PFSK-1 (cell line): ENCODE results near the gene ETFA.

Experiments
- FOXP2 ChIP-seq: optimal IDR thresholded peaks from 2 replicates; pipeline ENCODE3; 2011; ENCODE audit warnings: borderline replicate concordance, control low read depth, inconsistent platforms; ENCODE audit not compliant: insufficient read depth; ENCODE audit errors: extremely low read length, extremely low read depth
- POLR2AphosphoS5 ChIP-seq: IDR thresholded peaks from 2 replicates; pipeline ENCODE4 v1.6.1; 2012; ENCODE audit warnings: low read depth, mild to moderate bottlenecking, control low read depth, low read length, moderate library complexity
- REST ChIP-seq, 2 experiments: IDR thresholded peaks; 2 replicates each; pipeline versions ENCODE4 v1.6.1 to v1.8.0; 2011 to 2012; ENCODE audit warnings: low read depth in 2 of 2, low read length in 2 of 2, control low read depth in 1 of 2, inconsistent platforms in 1 of 2, mild to moderate bottlenecking in 1 of 2, moderate library complexity in 1 of 2; ENCODE audit not compliant: insufficient read depth in 1 of 2
- SIN3A ChIP-seq: IDR thresholded peaks from 2 replicates; pipeline ENCODE4 v1.6.1; 2012; ENCODE audit warnings: mild to moderate bottlenecking, low read length, moderate library complexity, borderline replicate concordance; ENCODE audit not compliant: insufficient read depth
- TAF1 ChIP-seq: IDR thresholded peaks from 2 replicates; pipeline ENCODE4 v1.6.1; 2012; ENCODE audit warnings: low read length, control low read depth, borderline replicate concordance; ENCODE audit not compliant: insufficient read depth

The ETFA gene

GRCh38 chr15:76195506-76196268, 115.6 kb downstream of the ETFA start:
- no peak for TF ChIP-seq REST (IDR thresholded peaks at IDR 0.05; ENCODE audit: insufficient read depth in 1 of 2, low read depth in 2 of 2, low read length in 2 of 2)
- TF ChIP-seq TAF1: no peak
- TF ChIP-seq FOXP2: no peak
- TF ChIP-seq POLR2AphosphoS5: no peak
- TF ChIP-seq SIN3A: no peak

- TF ChIP-seq FOXP2 (no peak), POLR2AphosphoS5 (no peak), REST (IDR thresholded peaks at IDR 0.05; ENCODE audit: insufficient read depth in 1 of 2, low read depth in 2 of 2, low read length in 2 of 2) (no peak), SIN3A (no peak), TAF1 (no peak)
These were observed 117.3 kb downstream of the ETFA start for GRCh38 chr15:76193934-76194333.

- TF ChIP-seq TAF1: no peak
- no peak for TF ChIP-seq FOXP2
- no peak for TF ChIP-seq SIN3A
- TF ChIP-seq REST (IDR thresholded peaks at IDR 0.05; ENCODE audit: insufficient read depth in 1 of 2, low read depth in 2 of 2, low read length in 2 of 2): no peak
- no peak for TF ChIP-seq POLR2AphosphoS5
These were observed 118.6 kb downstream of the ETFA start for GRCh38 chr15:76192715-76193114.

GRCh38 chr15:76191539-76192244, 119.6 kb downstream of the ETFA start:
- TF ChIP-seq REST (IDR thresholded peaks at IDR 0.05; ENCODE audit: insufficient read depth in 1 of 2, low read depth in 2 of 2, low read length in 2 of 2) (no peak), FOXP2 (no peak), POLR2AphosphoS5 (no peak), TAF1 (no peak), SIN3A (no peak)
